GM23338 (cell line): ENCODE results near the gene MS4A15.

Experiments
- CTCF ChIP-seq, 2 experiments: fragments of 200-600 bp in 1 of 2; sonication (generic) in 1 of 2; conservative IDR thresholded peaks; 2 replicates each; pipeline versions ENCODE4 v1.5.1 to v1.6.1; 2016 to 2017; ENCODE audit warnings: antibody characterized with exemption in 2 of 2, low read depth in 2 of 2, mild to moderate bottlenecking in 2 of 2, moderate library complexity in 1 of 2
- EZH2phosphoT487 ChIP-seq: fragments of 200-600 bp; sonication (generic); IDR thresholded peaks from one replicate; pipeline ENCODE4 v1.8.1; 2018; ENCODE audit warnings: antibody characterized with exemption; ENCODE audit not compliant: unreplicated experiment
- POLR2AphosphoS5 ChIP-seq: IDR thresholded peaks from 2 replicates; pipeline ENCODE4 v1.6.1; 2016; ENCODE audit warnings: antibody characterized with exemption, low read depth

- TF ChIP-seq CTCF (conservative IDR thresholded peaks at IDR 0.05; ENCODE audit: low read depth in 2 of 2) (peak; percentile 37 to 53; a peak in 3 of 4 replicates), POLR2AphosphoS5 (no peak), EZH2phosphoT487 (no peak)
Measured at GRCh38 chr11:60739114-60739513, 17.6 kb upstream of the MS4A15 start.
